EL (cell line): ENCODE data around the gene STUM.
"Not testable (repeated sequence)": the region's sequence is repeated elsewhere in the genome, so short reads cannot be mapped to it uniquely, and the experiment has no call there.

Experiments used
- DNase-seq: peaks from one replicate; pipeline ENCODE4 v3.0.0-alpha.2; 2016

The STUM gene

GRCh38 chr1:226584164-226584563 lies 35.6 kb downstream of the STUM start:
- DNase-seq: no peak

- no peak for DNase-seq
These were observed 37.6 kb downstream of the STUM start for GRCh38 chr1:226586116-226586515.

GRCh38 chr1:226586650-226587422 lies 38.3 kb downstream of the STUM start:
- DNase-seq: no peak

GRCh38 chr1:226588484-226588883 lies 39.9 kb downstream of the STUM start:
- no peak for DNase-seq

GRCh38 chr1:226589008-226589733 lies 40.6 kb downstream of the STUM start:
- peak; percentile 13 for DNase-seq

- DNase-seq: no peak
These were observed 42.0 kb downstream of the STUM start for GRCh38 chr1:226590614-226591013.

GRCh38 chr1:226593541-226593940 lies 45.0 kb downstream of the STUM start:
- no peak for DNase-seq

GRCh38 chr1:226596531-226597165 lies 48.1 kb downstream of the STUM start:
- DNase-seq: no peak

- no peak for DNase-seq
These were observed 49.3 kb downstream of the STUM start for GRCh38 chr1:226597616-226598454.

- DNase-seq: peak; percentile 29
These were observed 49.9 kb downstream of the STUM start for GRCh38 chr1:226598455-226598849.

GRCh38 chr1:226598955-226599354 lies 50.4 kb downstream of the STUM start:
- not testable (repeated sequence) for DNase-seq

- DNase-seq: no peak
These were observed 51.2 kb downstream of the STUM start for GRCh38 chr1:226599636-226600238.

GRCh38 chr1:226600254-226600653 lies 51.7 kb downstream of the STUM start:
- DNase-seq: no peak

GRCh38 chr1:226601456-226601855 lies 52.9 kb downstream of the STUM start:
- no peak for DNase-seq

- DNase-seq: peak; percentile 79
These were observed 53.8 kb downstream of the STUM start for GRCh38 chr1:226602186-226603021.

GRCh38 chr1:226603022-226603857 lies 54.7 kb downstream of the STUM start:
- DNase-seq: peak; percentile 58

GRCh38 chr1:226603858-226604559 lies 55.4 kb downstream of the STUM start:
- DNase-seq: no peak

- peak; percentile 12 for DNase-seq
These were observed 56.2 kb downstream of the STUM start for GRCh38 chr1:226604560-226605317.

GRCh38 chr1:226605318-226605950 lies 56.9 kb downstream of the STUM start:
- no peak for DNase-seq
